MCF 10A (cell line): ENCODE measurements around the gene CNPY3. TPM values are rescaled to one million over a fixed set of nuclear protein-coding genes. Genes with fewer than 3 reads are reported as not detected.
A peak's percentile ranks its signal among the peaks of the same experiment; 100 is the strongest.
"Not testable (repeated sequence)": the region's sequence is repeated elsewhere in the genome, so short reads cannot be mapped to it uniquely, and the experiment has no call there.

Experiments
- Bru-seq: library from RNA; stranded (reverse); fragments of 400-500 nt; gene quantifications from one replicate; lab custom pipeline; 2021; lab: Mats Ljungman, UMichigan
- BruChase-seq, 2 experiments: library from RNA; stranded (reverse); fragments of 400-500 nt; gene quantifications; one replicate each; lab custom pipeline; 2021; lab: Mats Ljungman, UMichigan
- BruUV-seq: library from RNA; stranded (reverse); fragments of 400-500 nt; replicated peaks from 2 replicates; lab custom pipeline; 2021; lab: Mats Ljungman, UMichigan
- CTCF ChIA-PET: fragments of 300-600 bp; sonication (Branson Sonifier 250); formaldehyde crosslinking; extraction: SDS; loops from one replicate; lab custom pipeline; 2021; ENCODE audit warnings: antibody characterized with exemption, inconsistent platforms; lab: Yijun Ruan, JAX
- POLR2A ChIA-PET: fragments of 300-600, 350-650 bp; sonication (Branson Sonifier 250); formaldehyde crosslinking; extraction: SDS; loops from one replicate; lab custom pipeline; 2020; ENCODE audit warnings: antibody characterized with exemption, inconsistent platforms; lab: Yijun Ruan, JAX
- DNase-seq: peaks from one replicate; pipeline ENCODE4 v3.0.0-alpha.2; 2018; ENCODE audit not compliant: unreplicated experiment
- H3K27ac Mint-ChIP-seq: one replicate; pipeline ENCODE4 v1.8.0; 2022; ENCODE audit warnings: mild to moderate bottlenecking, low read depth, mixed read lengths; ENCODE audit not compliant: unreplicated experiment
- H3K27me3 Mint-ChIP-seq: one replicate; pipeline ENCODE4 v1.8.0; 2022; ENCODE audit warnings: mixed read lengths; ENCODE audit not compliant: insufficient read depth, unreplicated experiment
- H3K36me3 Mint-ChIP-seq: one replicate; pipeline ENCODE4 v1.8.0; 2022; ENCODE audit warnings: mild to moderate bottlenecking, moderate library complexity, mixed read lengths; ENCODE audit not compliant: insufficient read depth, unreplicated experiment
- H3K4me1 Mint-ChIP-seq: one replicate; pipeline ENCODE4 v1.8.0; 2022; ENCODE audit warnings: mixed read lengths; ENCODE audit not compliant: insufficient read depth, unreplicated experiment
- H3K4me3 Mint-ChIP-seq: one replicate; pipeline ENCODE4 v1.8.0; 2022; ENCODE audit warnings: mild to moderate bottlenecking, moderate library complexity, mixed read lengths; ENCODE audit not compliant: unreplicated experiment
- H3K9me3 Mint-ChIP-seq: one replicate; pipeline ENCODE4 v1.8.0; 2022; ENCODE audit warnings: mixed read lengths; ENCODE audit not compliant: unreplicated experiment
- CTCF ChIP-seq: fragments of 200-600 bp; IDR thresholded peaks from one replicate; pipeline ENCODE4 v1.8.0; 2022; ENCODE audit warnings: antibody characterized with exemption, mild to moderate bottlenecking; ENCODE audit not compliant: unreplicated experiment
- intact Hi-C: fragments of 100-400 bp; cut with micrococcal nuclease; formaldehyde crosslinking; loops from 2 replicates; pipeline ENCODE4 v1.14.1; 2022
- long read RNA-seq: library from polyadenylated mRNA; stranded (forward); transcript quantifications from one replicate; pipeline ENCODE4 v2.0.0, GENCODE V29; 2022
- total RNA-seq: library from RNA; stranded (reverse); gene quantifications from 2 replicates; pipeline ENCODE4 v1.2.3, GENCODE V29; 2022

The CNPY3 gene
- total RNA-seq (21.9 and 22.5 TPM in 2 replicates), Bru-seq, nascent RNA (percentile 64 among the genes with signal in this experiment), BruChase-seq, experiment 1, labeled RNA remaining after a 6-hour chase (percentile 70 among the genes with signal in this experiment), BruChase-seq, experiment 2, labeled RNA remaining after a 2-hour chase (percentile 64 among the genes with signal in this experiment)
- long read RNA-seq, transcript CNPY3-201 (6 exons, 1,704 nt) = major isoform, 25 of 42 reads
- long read RNA-seq, partial matches to known transcripts = 2 of 42 reads
- long read RNA-seq, other reads (novel, unspliced or antisense) = 15 of 42 reads

GRCh38 chr6:42928986-42929820 is at the start of gene CNPY3:
TSS of gene CNPY3 (plus strand) at chr6:42929480. CDS start at chr6:42929571, 91 bp downstream.
- peak; percentile 97 for DNase-seq

GRCh38 chr6:42880240-42880817 is 49.0 kb upstream of the CNPY3 start:
- H3K27me3 Mint-ChIP-seq, H3K9me3 Mint-ChIP-seq, intact Hi-C loops, DNase-seq: not testable (repeated sequence)
- ChIA-PET CTCF (interaction anchor here (0.6 to 2.2 kb wide), 8 partner anchors 9 to 655 kb away, joined by 3 to 6 read pairs (median 4); no protein-coding TSS in a partner anchor), POLR2A (interaction anchor here (0.6 to 6.6 kb wide), 22 partner anchors 10 to 1513 kb away, joined by 3 to 89 read pairs (median 4); partner anchors contain the start of genes BICRAL, KLC4, MRPL2 and PEX6)
- Mint-ChIP-seq H3K4me3 (peak overlapping the region; percentile 98), H3K4me1 (peaks cover 14% of the 10 kb centered on the region), H3K27ac (peak overlapping the region; percentile 100), H3K36me3 (peaks cover 62% of the 10 kb centered on the region)
- TSS peak; percentile 77 for BruUV-seq

More at GRCh38 chr6:42928986-42929820, at the start of gene CNPY3:
- Mint-ChIP-seq H3K27me3 (no peaks in the 10 kb centered on the region), H3K36me3 (peaks cover 18% of the 10 kb centered on the region), H3K27ac (peak within 1 kb of the TSS; percentile 97), H3K4me3 (peak within 1 kb of the TSS; percentile 99), H3K9me3 (no peaks in the 10 kb centered on the region), H3K4me1 (peaks cover 40% of the 10 kb centered on the region)
- CTCF ChIA-PET = interaction anchor here (0.6 to 2.4 kb wide), 8 partner anchors 14 to 589 kb away, joined by 3 to 8 read pairs (median 4); partner anchors contain the start of genes PEX6 and ZNF318
- intact Hi-C loops = loop anchor here (2.0 to 5.0 kb wide), 2 partner anchors 33 to 50 kb away; partner anchors contain the start of genes GNMT and PEX6
- POLR2A ChIA-PET = interaction anchor here (0.6 to 3.4 kb wide), 33 partner anchors 9 to 1317 kb away, joined by 3 to 69 read pairs (median 5); partner anchors contain the start of genes CUL7, GNMT, HSP90AB1 and KLC4
- no TSS peak for BruUV-seq
- no peak for TF ChIP-seq CTCF

GRCh38 chr6:42880871-42881270 is 48.4 kb upstream of the CNPY3 start:
- BruUV-seq, intact Hi-C loops, H3K27me3 Mint-ChIP-seq, DNase-seq, H3K9me3 Mint-ChIP-seq: not testable (repeated sequence)
- POLR2A ChIA-PET = interaction anchor here (0.6 to 6.6 kb wide), 10 partner anchors 10 to 1513 kb away, joined by 3 to 89 read pairs (median 4); partner anchors contain the start of genes BICRAL, PEX6 and TBCC
- H3K4me1 Mint-ChIP-seq = peaks cover 14% of the 10 kb centered on the region
- CTCF ChIA-PET = interaction anchor here (0.6 to 2.7 kb wide), 7 partner anchors 8 to 656 kb away, joined by 3 to 9 read pairs (median 5); no protein-coding TSS in a partner anchor
- H3K27ac Mint-ChIP-seq = peak overlapping the region; percentile 100
- peaks cover 66% of the 10 kb centered on the region for H3K36me3 Mint-ChIP-seq
- H3K4me3 Mint-ChIP-seq = peak overlapping the region; percentile 98

GRCh38 chr6:42885702-42886101 is 43.6 kb upstream of the CNPY3 start:
- no peak overlapping the region for H3K27ac Mint-ChIP-seq
- no peak for TF ChIP-seq CTCF
- peaks cover 93% of the 10 kb centered on the region for H3K36me3 Mint-ChIP-seq
- no peak for DNase-seq
- H3K9me3 Mint-ChIP-seq = no peaks in the 10 kb centered on the region
- H3K4me3 Mint-ChIP-seq = no peak overlapping the region
- intact Hi-C loops = no loop called here
- peaks cover 14% of the 10 kb centered on the region for H3K4me1 Mint-ChIP-seq
- POLR2A ChIA-PET = no interaction called here
- no peaks in the 10 kb centered on the region for H3K27me3 Mint-ChIP-seq
- CTCF ChIA-PET = interaction anchor here (0.6 to 1.3 kb wide), 3 partner anchors 8 to 193 kb away, joined by 3 to 6 read pairs (median 3); no protein-coding TSS in a partner anchor
- BruUV-seq = no TSS peak

- H3K4me3 Mint-ChIP-seq, intact Hi-C loops, H3K9me3 Mint-ChIP-seq, DNase-seq, H3K27me3 Mint-ChIP-seq, BruUV-seq, H3K27ac Mint-ChIP-seq: not testable (repeated sequence)
- CTCF ChIA-PET = interaction anchor here (0.9 kb wide), 1 partner anchor 14 kb away, joined by 4 read pairs; no protein-coding TSS in a partner anchor
- Mint-ChIP-seq H3K4me1 (peaks cover 11% of the 10 kb centered on the region), H3K36me3 (peaks cover 72% of the 10 kb centered on the region)
- POLR2A ChIA-PET = interaction anchor here (5.7 kb wide), 1 partner anchor 8 kb away, joined by 89 read pairs; the partner anchor contains the start of gene RPL7L1
Observed at GRCh38 chr6:42888201-42888600, 41.1 kb upstream of the CNPY3 start.
